Bronchial epithelial cell (primary cell): ENCODE results near the gene LENG8. TPM values are rescaled to one million over a fixed set of nuclear protein-coding genes. Genes with fewer than 3 reads are reported as not detected.
A peak's percentile ranks its signal among the peaks of the same experiment; 100 is the strongest.

Experiments used
- DNase-seq: peaks from one replicate; pipeline ENCODE4 v3.0.0-alpha.2; 2010; ENCODE audit warnings: low read depth
- FAIRE-seq: peaks from 2 replicates; lab custom pipeline; 2011; peaks lifted over from hg19 to GRCh38; lab: Jason Lieb, UNC
- H3K27me3 ChIP-seq: 2 replicates; pipeline ENCODE4 v1.5.1; 2011; ENCODE audit warnings: low read length; ENCODE audit not compliant: control insufficient read depth, insufficient read depth
- H3K36me3 ChIP-seq: 2 replicates; pipeline ENCODE4 v1.5.1; 2011; ENCODE audit warnings: low read length; ENCODE audit not compliant: control insufficient read depth, insufficient read depth
- H3K4me3 ChIP-seq: 2 replicates; pipeline ENCODE4 v1.5.1; 2011; ENCODE audit warnings: mild to moderate bottlenecking, low read depth, low read length, control low read depth
- total RNA-seq: library from RNA; depleted of rRNA; stranded (reverse); fragments of >200 nt; gene quantifications from 2 replicates; pipeline ENCODE4 v1.2.1, GENCODE V29; 2014
- TF ChIP-seq, protein P1 (sequence below): IDR thresholded peaks from 2 replicates; pipeline ENCODE4 v1.5.1; 2011; ENCODE audit warnings: mild to moderate bottlenecking, moderate library complexity, low read length, control low read depth, inconsistent platforms; ENCODE audit not compliant: insufficient read depth, severe bottlenecking

LENG8 gene
- total RNA-seq, 1 donor from 2014 or later: 26.3 TPM

DNA sequence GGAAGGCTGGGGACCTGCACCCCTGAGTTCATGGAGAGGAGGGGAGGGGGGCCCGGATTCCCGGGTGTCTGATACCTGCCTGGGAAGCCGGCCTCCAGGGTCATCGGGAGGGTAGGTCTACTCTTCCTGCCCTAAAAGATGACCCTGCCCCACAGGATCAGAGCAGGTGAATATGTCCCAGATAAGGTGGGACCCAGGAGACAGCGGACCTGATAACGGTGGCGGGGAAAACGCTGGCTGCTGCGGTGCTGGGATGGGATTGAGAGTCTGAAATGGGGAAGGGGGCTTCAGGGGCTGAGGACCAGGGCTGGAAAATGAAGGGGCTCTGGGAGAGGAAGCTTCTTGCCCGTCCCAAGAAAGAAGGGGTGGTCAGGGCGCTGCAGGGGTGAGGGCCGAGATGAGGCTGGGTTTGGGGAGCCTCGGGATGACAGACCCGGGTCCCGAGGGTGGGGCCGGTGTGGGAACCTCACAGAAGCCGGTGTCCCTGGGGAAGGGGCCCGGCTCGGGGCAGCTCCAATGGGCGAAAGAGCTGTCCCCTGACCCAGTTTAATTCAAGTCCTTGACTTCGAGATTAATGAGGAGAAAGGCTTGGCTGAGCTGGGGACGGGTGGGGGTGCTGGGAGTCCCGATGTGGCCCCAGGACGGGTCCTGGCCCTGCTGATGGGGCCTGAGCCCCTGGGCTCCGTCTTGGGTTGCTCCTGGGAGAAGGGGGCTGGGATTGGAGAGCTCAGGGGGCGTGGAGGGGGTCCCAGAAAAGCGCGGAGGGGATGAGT is 32.9 kb upstream of the LENG8 start:
- H3K36me3 ChIP-seq: no peaks in the 10 kb centered on the region
- H3K4me3 ChIP-seq: no peak overlapping the region
- H3K27me3 ChIP-seq: peaks cover 16% of the 10 kb centered on the region
- TF ChIP-seq, protein P1, sequence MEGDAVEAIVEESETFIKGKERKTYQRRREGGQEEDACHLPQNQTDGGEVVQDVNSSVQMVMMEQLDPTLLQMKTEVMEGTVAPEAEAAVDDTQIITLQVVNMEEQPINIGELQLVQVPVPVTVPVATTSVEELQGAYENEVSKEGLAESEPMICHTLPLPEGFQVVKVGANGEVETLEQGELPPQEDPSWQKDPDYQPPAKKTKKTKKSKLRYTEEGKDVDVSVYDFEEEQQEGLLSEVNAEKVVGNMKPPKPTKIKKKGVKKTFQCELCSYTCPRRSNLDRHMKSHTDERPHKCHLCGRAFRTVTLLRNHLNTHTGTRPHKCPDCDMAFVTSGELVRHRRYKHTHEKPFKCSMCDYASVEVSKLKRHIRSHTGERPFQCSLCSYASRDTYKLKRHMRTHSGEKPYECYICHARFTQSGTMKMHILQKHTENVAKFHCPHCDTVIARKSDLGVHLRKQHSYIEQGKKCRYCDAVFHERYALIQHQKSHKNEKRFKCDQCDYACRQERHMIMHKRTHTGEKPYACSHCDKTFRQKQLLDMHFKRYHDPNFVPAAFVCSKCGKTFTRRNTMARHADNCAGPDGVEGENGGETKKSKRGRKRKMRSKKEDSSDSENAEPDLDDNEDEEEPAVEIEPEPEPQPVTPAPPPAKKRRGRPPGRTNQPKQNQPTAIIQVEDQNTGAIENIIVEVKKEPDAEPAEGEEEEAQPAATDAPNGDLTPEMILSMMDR: no peak
- DNase-seq (no peak), FAIRE-seq (no peak)

DNA sequence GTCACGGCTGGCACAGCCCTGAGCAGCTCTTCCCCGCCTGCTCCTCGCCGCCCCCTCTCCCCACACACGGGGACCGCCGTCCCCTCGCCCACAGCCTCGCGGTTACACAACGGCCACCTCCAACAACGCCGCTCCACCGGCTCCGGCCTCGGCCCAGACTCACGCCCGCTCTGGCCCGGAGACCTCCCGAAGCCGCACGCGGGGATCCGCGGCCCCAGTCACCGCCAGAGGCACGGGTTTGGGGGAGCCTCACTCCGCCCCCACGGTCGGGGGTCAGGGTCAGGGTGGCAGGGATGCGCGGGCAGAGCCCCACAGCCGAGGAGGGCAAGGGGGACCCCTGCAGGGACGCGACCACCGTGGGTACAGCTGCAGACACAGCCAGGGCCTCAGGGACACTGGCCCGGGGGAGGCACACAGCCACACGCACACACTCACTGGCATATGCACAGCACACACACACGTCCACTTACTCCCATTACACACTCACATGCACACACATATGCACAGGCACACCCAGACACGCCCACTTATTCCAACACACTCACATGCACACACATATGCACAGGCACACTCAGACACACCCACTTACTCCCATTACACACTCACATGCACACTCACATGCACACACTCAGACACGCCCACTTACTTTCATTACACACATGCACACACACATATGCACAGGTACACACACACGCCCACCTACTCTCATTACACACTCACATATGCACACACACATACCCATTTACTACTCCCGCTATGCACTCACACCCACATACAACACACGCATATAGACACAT is 32.1 kb upstream of the LENG8 start:
- FAIRE-seq: peak; percentile 47
- Histone ChIP-seq H3K36me3 (no peaks in the 10 kb centered on the region), H3K4me3 (no peak overlapping the region), H3K27me3 (peaks cover 16% of the 10 kb centered on the region)
- TF ChIP-seq, protein P1: no peak
- DNase-seq: no peak

DNA sequence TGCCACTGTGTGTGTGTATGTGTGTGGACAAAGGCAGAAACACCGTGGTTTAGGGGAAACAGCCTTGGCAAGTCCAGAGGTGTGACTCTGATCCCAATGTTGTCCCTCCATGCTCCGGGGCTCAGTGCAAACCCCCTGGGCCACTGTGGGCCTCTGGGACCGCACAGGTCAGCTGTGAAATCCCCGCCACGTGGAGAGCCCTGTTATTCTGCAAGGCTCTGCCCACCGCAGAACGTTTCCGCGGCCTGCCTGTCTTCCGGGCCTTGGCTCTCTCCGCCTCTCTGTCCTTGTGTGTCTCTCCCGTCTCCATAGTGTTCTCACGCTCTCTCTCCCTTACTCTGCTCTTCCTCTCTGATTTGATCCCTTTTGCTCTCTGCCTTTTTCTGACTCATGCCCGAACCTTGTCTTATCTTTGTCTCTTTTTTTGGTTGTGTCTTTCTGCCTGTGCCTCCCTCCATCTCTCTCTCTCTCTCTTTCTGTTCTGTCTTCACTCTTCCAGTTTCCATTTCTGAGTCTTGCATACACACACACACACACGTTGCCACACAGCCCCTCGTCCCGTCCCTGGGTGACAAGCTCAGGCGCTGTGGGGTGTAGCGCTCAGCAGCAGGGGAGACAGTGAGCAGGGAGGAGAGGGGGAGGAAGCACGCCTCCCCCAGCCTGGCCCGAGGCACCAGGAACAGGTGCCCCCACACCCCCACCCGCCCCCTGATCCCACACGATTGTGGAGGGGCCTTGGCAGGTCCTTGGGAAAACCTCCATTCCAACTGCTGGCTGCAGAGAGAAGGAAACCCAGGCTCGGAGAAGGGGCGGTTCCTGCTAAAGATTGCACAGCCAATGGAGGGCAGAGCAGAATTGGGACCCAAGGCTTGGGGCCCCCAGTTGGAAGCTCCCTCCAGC is 30.7 kb upstream of the LENG8 start:
- no peak for DNase-seq
- Histone ChIP-seq H3K36me3 (no peaks in the 10 kb centered on the region), H3K4me3 (no peak overlapping the region), H3K27me3 (peaks cover 16% of the 10 kb centered on the region)
- TF ChIP-seq, protein P1: no peak
- FAIRE-seq: no peak

DNA sequence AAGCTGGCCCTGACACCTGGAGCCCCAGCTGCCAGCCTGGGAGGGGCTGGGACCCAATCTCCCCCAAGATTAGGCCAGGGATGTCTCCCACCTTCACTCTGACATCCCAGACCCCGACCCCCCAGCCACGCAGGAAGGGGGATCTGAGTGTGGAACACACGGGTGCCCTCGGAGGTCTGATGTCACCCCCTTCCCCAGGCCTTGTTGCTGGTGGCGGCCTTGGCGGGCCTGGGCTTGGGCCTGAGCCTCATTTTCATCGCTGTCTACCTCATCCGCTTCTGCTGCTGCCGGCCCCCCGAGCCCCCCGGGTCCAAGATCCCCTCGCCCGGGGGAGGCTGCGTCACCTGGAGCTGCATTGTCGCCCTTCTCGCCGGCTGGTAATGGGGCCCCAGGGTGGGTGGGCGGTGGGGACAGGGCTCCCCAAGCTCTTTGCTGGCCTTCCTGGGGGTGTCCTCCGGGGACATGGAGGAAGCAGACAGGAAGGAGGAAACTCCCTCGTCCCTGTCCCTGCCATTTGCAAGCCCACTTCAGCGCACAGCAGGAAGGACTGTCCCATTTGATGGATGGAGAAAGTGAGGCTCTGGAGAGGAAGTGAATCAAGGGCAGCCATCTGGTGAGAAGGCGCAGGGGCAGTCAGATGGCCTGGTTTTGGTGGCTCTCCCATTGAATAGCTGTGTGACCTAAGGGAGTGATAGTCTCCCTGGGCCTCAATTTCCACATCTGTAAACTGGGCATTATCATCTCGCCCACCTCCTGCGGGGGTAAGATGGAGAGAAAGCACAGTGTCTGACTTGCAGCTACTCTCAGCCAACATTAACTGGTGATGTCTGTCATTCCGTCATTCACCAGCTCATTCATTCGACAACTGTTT is 29.8 kb upstream of the LENG8 start:
- TF ChIP-seq, protein P1: no peak
- FAIRE-seq: no peak

DNA sequence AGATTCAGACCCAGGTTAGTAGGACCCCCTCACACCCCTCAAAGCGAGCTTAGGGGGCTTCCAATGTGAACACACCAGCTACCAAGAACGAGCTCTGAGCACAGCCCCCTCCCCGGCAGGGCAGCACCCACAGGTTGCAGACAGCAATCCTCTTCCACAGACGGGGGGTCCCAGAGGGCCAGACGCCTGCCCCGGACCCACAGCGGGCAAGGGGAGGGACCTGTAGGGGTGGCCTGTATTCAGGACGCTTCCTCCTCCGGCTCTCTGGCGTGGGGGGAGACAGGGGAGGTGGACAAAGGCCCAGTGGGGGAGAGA is 29.0 kb upstream of the LENG8 start:
- FAIRE-seq (no peak), DNase-seq (no peak)
- H3K4me3 ChIP-seq: no peak overlapping the region
- H3K36me3 ChIP-seq: no peaks in the 10 kb centered on the region
- H3K27me3 ChIP-seq: peaks cover 12% of the 10 kb centered on the region
- TF ChIP-seq, protein P1: no peak

More for the DNA sequence above, 29.8 kb upstream of the LENG8 start:
- no peaks in the 10 kb centered on the region for H3K36me3 ChIP-seq
- H3K4me3 ChIP-seq: no peak overlapping the region
- no peak for DNase-seq
- H3K27me3 ChIP-seq: peaks cover 16% of the 10 kb centered on the region
